Cardiac muscle cell (in vitro differentiated cells and primary cell): ENCODE data around the gene DDC. TPM values are rescaled to one million over a fixed set of nuclear protein-coding genes. Genes with fewer than 3 reads are reported as not detected.

Source experiments
- DNase-seq, 2 donors: peaks; one replicate each; pipeline versions ENCODE4 v3.0.0 to v3.0.0-alpha.2; 2010 to 2017; ENCODE audit warnings: low read depth in 1 of 2, low spot score in 1 of 2
- H3K27ac ChIP-seq: fragments of 200-600 bp; sonication (generic); 2 replicates; pipeline ENCODE4 v1.5.1; 2016
- H3K27me3 ChIP-seq: fragments of 200-600 bp; sonication (generic); 2 replicates; pipeline ENCODE4 v1.6.0; 2016; ENCODE audit warnings: control low read depth
- H3K36me3 ChIP-seq: fragments of 200-600 bp; sonication (generic); 2 replicates; pipeline ENCODE4 v1.5.1; 2016; ENCODE audit warnings: control low read depth
- H3K4me1 ChIP-seq: fragments of 200-600 bp; sonication (generic); 2 replicates; pipeline ENCODE4 v1.8.1; 2017; ENCODE audit warnings: low read depth, mild to moderate bottlenecking, mixed run types
- H3K4me3 ChIP-seq: fragments of 200-600 bp; sonication (generic); 2 replicates; pipeline ENCODE4 v1.5.1; 2016; ENCODE audit warnings: mild to moderate bottlenecking
- H3K9me3 ChIP-seq: fragments of 200-600 bp; sonication (generic); 2 replicates; pipeline ENCODE4 v1.5.1; 2017; ENCODE audit warnings: low read depth, mild to moderate bottlenecking, control low read depth
- polyA plus RNA-seq: library from polyadenylated mRNA; unstranded; fragments of >200 nt; fragmentation: Nextera tagmentation; extraction: Ambion mirVana; gene quantifications from 2 replicates; pipeline ENCODE4 v1.2.1, GENCODE V29; 2016
- total RNA-seq: library from RNA; depleted of rRNA; stranded (reverse); fragments of >200 nt; gene quantifications from 2 replicates; pipeline ENCODE4 v1.2.3, GENCODE V29; 2016
- TF ChIP-seq, protein P1 (sequence below): IDR thresholded peaks from 2 replicates; pipeline ENCODE4 v1.5.1; 2012; ENCODE audit warnings: low read depth, mild to moderate bottlenecking, low read length

DDC gene
- total and polyA plus RNA-seq, 2 experiments from 2014 or later, result not detected

DNA sequence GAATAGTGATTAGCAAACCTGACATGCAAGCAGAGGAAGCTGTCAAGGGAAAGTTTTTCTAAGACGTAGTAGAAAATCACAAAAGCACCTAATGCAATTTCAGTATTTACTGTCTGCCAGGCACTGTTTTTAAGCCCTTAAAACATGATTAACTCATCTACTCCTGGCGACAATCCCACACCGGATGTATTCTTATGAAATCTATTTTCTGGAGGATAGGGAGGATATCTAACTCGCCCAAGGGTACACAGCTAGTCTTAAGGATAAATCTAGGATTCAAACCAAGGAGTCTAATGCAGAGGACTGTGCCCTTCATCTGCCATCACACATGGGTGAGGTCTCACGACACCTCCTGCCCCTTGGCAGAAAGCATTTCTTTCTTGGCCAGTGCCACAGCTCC lies 67.2 kb downstream of the DDC start:
- H3K9me3 ChIP-seq, result no peaks in the 10 kb centered on the region
- no peaks in the 10 kb centered on the region for H3K36me3 ChIP-seq
- no peak overlapping the region for H3K4me3 ChIP-seq
- H3K4me1 ChIP-seq, result no peaks in the 10 kb centered on the region
- H3K27me3 ChIP-seq, result no peaks in the 10 kb centered on the region
- no peak overlapping the region for H3K27ac ChIP-seq
- TF ChIP-seq, protein P1, sequence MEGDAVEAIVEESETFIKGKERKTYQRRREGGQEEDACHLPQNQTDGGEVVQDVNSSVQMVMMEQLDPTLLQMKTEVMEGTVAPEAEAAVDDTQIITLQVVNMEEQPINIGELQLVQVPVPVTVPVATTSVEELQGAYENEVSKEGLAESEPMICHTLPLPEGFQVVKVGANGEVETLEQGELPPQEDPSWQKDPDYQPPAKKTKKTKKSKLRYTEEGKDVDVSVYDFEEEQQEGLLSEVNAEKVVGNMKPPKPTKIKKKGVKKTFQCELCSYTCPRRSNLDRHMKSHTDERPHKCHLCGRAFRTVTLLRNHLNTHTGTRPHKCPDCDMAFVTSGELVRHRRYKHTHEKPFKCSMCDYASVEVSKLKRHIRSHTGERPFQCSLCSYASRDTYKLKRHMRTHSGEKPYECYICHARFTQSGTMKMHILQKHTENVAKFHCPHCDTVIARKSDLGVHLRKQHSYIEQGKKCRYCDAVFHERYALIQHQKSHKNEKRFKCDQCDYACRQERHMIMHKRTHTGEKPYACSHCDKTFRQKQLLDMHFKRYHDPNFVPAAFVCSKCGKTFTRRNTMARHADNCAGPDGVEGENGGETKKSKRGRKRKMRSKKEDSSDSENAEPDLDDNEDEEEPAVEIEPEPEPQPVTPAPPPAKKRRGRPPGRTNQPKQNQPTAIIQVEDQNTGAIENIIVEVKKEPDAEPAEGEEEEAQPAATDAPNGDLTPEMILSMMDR, result no peak
- DNase-seq, result peak in 1 of 2 donors; percentile 88

DNA sequence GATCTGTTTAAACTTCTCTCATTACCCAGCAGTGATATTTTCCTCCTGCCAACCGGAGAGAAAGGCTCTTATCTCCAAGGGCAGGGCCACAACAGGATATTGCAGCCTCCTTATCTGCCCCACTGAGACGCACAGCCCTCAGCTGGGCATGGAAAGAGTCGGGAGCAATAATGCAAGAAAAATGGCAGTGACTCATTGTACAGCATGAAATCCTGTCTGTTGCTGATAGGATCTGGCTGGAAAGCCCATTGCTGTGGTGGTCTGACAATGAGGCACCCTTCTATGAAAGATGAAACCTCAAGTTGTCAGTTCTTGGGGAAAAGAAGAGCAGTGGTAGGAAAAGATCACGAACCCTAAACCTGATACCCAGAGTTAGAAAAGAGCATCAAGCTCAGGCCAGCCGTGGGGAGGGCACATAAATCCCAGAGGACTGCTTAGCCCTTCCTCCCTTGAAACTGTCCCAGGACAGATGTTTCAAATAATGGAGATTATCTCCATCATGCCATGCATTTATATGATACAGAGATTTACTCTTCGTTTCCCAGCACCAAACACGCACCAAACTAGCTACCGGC lies 68.0 kb downstream of the DDC start:
- TF ChIP-seq, protein P1, result no peak
- Histone ChIP-seq H3K4me1 (no peaks in the 10 kb centered on the region), H3K27me3 (no peaks in the 10 kb centered on the region), H3K27ac (no peak overlapping the region), H3K36me3 (no peaks in the 10 kb centered on the region), H3K4me3 (no peak overlapping the region), H3K9me3 (no peaks in the 10 kb centered on the region)
- peak in 1 of 2 donors; percentile 86 for DNase-seq

DNA sequence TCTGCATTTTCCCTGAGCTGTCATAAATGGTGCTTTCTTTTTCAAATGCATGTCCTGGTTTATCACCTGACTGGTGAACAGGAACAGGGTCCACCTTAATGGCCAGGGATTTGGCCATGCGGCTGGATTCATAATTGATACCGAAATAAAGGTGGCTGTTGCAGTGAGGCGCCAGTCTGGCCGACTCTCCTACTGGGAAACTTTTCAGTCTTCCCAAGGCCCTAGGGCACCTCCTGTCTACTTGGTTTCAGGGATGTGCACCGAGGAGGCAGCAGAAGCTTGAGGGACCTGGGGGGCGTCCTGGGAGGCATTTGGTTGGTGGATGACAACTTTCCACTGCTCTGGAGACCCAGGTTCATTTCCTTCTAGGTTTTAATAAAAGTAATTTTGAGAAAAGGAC lies 68.6 kb downstream of the DDC start:
- no peaks in the 10 kb centered on the region for H3K27me3 ChIP-seq
- no peaks in the 10 kb centered on the region for H3K4me1 ChIP-seq
- no peak for DNase-seq
- H3K9me3 ChIP-seq, result no peaks in the 10 kb centered on the region
- H3K27ac ChIP-seq, result no peak overlapping the region
- no peak overlapping the region for H3K4me3 ChIP-seq
- no peaks in the 10 kb centered on the region for H3K36me3 ChIP-seq
- TF ChIP-seq, protein P1, result no peak

DNA sequence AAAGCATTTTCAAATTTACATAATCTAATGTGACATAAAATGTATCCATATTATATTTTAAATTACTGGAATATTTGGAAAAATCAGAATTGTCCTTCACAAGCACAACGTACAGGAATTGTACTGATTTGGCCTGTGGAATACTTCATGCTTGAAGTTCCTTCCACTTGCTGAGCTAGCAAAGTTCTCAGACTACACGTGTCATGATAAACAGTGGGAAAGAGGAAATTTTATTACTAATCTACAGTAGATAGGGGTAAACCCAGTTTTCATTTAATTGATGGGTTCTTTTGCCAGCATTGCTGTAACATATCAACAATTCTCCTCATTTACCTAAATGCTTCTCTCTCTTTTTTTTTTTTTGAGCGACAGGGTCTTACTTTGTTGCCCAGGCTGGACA lies 69.5 kb downstream of the DDC start:
- TF ChIP-seq, protein P1, result no peak
- H3K27ac ChIP-seq, result no peak overlapping the region
- H3K27me3 ChIP-seq, result no peaks in the 10 kb centered on the region
- H3K4me1 ChIP-seq, result no peaks in the 10 kb centered on the region
- H3K9me3 ChIP-seq, result no peaks in the 10 kb centered on the region
- H3K4me3 ChIP-seq, result no peak overlapping the region
- no peaks in the 10 kb centered on the region for H3K36me3 ChIP-seq
- DNase-seq, result peak in 1 of 2 donors; percentile 25

DNA sequence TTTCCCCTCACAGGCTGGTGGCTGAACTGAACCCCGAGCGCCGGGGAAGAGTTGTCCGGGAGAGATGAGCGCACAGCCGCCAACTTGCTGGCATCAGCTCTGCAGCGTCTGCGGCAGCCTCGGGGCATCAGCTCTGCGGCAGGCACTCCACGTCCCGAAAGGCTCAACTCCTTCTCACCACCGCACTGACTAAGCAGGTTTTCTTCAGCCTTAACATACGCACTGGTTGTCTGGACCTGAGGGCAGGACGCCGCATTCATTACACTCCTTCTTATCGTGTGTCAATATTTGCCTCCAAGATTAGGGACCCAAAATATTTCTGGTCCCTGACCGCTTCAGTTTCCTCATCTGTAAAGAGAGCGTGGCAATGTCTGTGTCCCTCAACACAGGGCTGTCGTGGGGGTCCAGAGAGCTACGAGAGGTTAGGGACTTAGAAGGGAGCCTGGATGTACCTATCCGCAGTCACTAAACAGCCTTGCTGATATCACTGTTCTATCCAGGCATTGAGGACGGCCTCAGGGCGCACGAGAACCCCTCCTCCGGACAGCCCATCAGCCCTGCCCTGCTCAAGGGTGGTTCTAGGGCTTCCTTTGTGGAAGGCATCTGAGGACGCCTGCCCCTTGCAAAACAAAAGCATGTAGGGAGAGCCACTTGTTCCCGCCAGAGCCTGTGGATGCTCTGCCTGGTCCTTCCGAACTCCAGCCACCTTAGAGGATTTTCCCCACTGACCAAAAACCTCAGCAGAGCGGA lies 72.3 kb downstream of the DDC start:
- Histone ChIP-seq H3K27me3 (no peaks in the 10 kb centered on the region), H3K4me3 (no peak overlapping the region), H3K36me3 (no peaks in the 10 kb centered on the region), H3K27ac (no peak overlapping the region), H3K9me3 (no peaks in the 10 kb centered on the region), H3K4me1 (no peaks in the 10 kb centered on the region)
- TF ChIP-seq, protein P1, result no peak
- DNase-seq, result no peak
